ES-I3 (cell line): ENCODE data around the gene FRMD5.

Source experiments
- H3K36me3 ChIP-seq: 2 replicates; pipeline ENCODE4 v1.6.1; 2013; ENCODE audit warnings: mild to moderate bottlenecking, low read length, control low read depth, moderate library complexity; ENCODE audit not compliant: insufficient read depth
- H3K4me1 ChIP-seq: 2 replicates; pipeline ENCODE4 v1.6.1; 2013; ENCODE audit warnings: mild to moderate bottlenecking, control low read depth, low read length; ENCODE audit not compliant: insufficient read depth
- H3K9ac ChIP-seq: 2 replicates; pipeline ENCODE4 v1.6.1; 2013; ENCODE audit warnings: low read depth, mild to moderate bottlenecking, low read length, moderate library complexity
- H3K9me3 ChIP-seq: 2 replicates; pipeline ENCODE4 v1.6.1; 2013; ENCODE audit warnings: mild to moderate bottlenecking, low read length, moderate library complexity; ENCODE audit not compliant: control insufficient read depth, insufficient read depth

FRMD5 gene

DNA sequence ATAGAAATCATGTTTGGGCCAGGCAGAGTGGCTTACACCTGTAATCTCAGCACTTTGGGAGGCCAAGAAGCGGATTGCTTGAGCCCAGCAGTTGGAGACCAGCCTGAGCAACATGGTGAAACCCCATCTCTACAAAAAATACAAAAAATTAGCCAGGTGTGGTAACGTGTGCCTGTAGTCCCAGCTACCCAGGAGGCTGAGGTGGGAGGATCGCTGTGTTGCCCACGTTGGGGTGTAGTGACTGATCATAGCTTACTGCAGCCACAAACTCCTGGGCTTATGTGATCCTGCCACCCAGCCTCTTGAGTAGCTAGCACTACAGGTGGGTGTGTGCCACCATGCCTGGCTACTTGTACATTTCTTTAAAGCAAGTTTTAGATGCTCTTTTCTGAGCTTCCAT is 254.0 kb downstream of the FRMD5 start:
- Histone ChIP-seq H3K4me1 (no peaks in the 10 kb centered on the region), H3K9me3 (no peaks in the 10 kb centered on the region), H3K9ac (no peak overlapping the region), H3K36me3 (no peaks in the 10 kb centered on the region)

DNA sequence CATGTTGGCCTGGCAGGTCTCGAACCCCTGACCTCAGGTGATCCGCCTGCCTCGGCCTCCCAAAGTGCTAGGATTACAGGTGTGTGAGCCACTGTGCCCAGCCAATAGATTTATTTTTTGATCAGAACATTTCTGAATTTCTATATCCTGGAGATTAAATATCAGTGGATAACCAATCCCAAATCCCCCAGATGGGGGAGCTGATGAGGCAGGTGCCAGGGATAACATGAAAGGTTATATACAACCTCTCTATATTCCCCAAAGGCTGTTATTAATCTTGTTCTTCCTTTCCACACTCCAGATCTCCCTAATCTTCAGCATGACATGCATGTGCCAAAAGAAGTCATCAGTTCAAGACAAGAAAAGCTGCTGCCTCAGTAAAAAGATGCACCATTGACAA is 256.0 kb downstream of the FRMD5 start:
- no peaks in the 10 kb centered on the region for H3K4me1 ChIP-seq
- H3K36me3 ChIP-seq = no peaks in the 10 kb centered on the region
- H3K9ac ChIP-seq = no peak overlapping the region
- no peaks in the 10 kb centered on the region for H3K9me3 ChIP-seq

DNA sequence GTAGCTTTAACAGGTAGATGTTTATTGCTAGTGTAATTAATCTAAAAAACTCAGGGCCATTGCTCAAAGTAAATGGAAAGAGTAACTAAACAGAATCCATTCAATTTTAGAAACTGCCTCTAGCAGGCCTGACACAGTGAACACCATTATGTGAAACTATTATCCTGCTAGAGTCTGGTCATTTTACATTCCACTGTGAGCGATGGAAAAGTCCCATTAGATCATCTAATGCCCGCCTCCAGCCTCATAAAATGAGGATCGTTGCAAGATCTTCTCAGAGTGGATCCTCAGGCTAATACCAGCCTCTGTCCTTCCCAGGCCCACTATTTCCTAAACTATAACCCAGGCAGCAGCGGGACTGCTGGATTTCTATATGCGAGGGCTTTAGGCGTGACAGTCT is 260.6 kb downstream of the FRMD5 start:
- H3K4me1 ChIP-seq = peaks cover 16% of the 10 kb centered on the region
- no peak overlapping the region for H3K9ac ChIP-seq
- H3K9me3 ChIP-seq = no peaks in the 10 kb centered on the region

DNA sequence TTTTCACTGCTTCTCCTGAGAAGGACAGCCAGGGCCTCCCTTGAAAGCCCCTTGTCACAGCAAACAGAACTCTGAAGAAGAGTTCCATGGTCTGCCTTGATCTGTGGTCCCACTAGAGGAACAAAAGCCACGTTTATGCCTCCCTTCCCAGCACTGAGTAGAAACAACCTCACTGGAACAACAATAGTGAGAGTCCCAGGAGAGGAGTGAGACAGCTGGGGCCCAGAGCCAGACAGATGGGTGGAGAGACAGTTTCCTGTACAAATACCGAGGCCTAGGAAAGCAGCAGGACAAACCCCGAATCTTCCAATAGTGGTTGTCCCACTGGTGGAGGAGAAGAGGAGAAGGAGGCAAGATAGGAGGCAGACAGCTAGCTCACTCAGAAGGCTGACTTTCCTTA is 262.2 kb downstream of the FRMD5 start:
- Histone ChIP-seq H3K4me1 (peaks cover 32% of the 10 kb centered on the region), H3K9ac (no peak overlapping the region), H3K9me3 (no peaks in the 10 kb centered on the region), H3K36me3 (no peaks in the 10 kb centered on the region)

More for the DNA sequence above, 260.6 kb downstream of the FRMD5 start:
- no peaks in the 10 kb centered on the region for H3K36me3 ChIP-seq

DNA sequence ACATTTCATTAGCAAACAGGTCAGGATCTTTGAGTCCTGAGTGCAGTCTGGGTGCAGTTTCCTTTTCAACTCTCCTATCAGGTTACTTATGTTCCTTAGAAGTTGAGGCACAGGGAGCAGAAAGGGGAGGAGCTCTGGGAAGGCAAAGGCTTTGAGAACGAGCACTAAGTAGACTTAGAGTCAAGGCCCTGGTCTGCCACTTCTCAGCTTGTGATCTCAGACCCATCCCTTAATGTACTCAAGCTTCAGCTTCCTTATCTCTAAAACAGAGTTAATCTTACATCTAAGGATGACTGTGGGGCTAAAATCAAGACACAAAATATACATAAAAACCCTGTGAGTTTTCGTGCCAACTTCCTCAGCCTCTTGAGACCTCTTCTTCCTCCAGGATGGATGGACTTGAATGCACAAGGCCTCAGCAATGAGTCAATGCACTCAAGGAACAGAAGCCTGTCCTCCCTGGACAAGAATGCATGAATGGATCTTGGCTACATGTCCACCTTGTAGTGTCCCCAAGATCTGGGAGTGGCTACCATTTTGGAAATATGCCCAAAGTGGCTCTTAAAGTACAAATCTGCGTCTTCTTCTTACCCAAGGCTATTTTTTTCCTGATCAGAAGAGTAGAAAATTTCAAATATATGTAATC is 263.2 kb downstream of the FRMD5 start:
- Histone ChIP-seq H3K4me1 (peaks cover 41% of the 10 kb centered on the region), H3K36me3 (no peaks in the 10 kb centered on the region), H3K9me3 (no peaks in the 10 kb centered on the region), H3K9ac (no peak overlapping the region)

DNA sequence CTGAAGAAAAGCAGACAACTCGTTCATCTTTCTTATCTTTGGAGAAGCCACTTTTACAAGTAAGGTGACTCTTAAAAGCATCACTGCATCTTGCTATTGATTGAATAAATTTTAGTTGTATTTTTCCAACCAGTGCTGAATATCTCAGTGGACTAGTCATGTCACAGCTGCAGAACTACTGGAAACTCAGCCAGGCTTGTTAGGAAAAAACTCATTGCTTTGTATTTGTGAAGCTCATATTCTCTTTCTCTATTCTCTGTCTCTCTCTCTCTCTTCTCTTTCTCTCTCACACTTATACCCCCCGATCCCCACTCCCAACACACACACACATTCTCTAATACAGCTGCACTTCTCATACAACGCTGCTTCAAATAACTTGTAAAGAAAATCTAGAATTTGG is 264.0 kb downstream of the FRMD5 start:
- no peaks in the 10 kb centered on the region for H3K36me3 ChIP-seq
- peaks cover 48% of the 10 kb centered on the region for H3K4me1 ChIP-seq
- H3K9me3 ChIP-seq = no peaks in the 10 kb centered on the region
- no peak overlapping the region for H3K9ac ChIP-seq

DNA sequence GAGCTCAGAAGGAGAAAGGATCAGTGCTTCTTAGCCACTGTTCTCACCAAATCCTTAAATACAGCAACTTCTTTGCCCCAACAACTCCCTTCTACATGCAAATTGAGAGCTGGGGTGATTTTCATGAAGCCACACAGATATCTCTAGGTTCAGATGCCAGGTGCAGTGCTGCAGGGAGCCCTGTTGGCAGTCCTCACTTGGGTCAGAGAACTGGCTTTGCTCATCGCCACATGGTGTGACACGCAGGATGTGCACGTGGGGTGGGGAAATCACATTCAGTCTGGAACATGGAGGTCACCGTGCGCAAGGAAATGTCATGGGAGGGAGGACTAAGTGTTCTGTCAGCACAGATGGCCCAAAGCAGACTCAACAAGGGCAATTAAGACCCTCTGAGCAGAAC is 264.5 kb downstream of the FRMD5 start:
- Histone ChIP-seq H3K9ac (no peak overlapping the region), H3K4me1 (peaks cover 54% of the 10 kb centered on the region), H3K36me3 (no peaks in the 10 kb centered on the region)

DNA sequence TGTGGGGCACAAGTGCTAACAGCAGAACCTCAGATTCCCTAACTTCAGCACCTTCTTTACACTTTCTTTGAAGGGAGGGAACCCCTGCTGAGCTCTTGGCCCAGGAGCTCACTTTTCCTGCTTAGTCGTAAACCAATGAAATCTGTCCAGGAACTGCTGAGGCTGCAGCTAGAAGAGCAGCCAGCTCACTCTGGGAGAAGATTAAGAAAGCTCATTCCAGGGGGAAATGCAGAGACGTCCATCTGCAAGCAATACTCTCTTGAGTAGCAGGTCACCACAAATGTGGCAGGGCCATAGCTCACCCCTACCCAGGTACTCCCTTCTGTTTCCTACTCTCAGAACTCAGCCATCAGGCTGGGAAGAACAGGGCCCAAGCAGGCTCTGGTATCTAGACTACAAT is 265.0 kb downstream of the FRMD5 start:
- H3K36me3 ChIP-seq = no peaks in the 10 kb centered on the region
- H3K9ac ChIP-seq = no peak overlapping the region
- peaks cover 56% of the 10 kb centered on the region for H3K4me1 ChIP-seq
- no peaks in the 10 kb centered on the region for H3K9me3 ChIP-seq

More for the DNA sequence above, 264.5 kb downstream of the FRMD5 start:
- H3K9me3 ChIP-seq = no peaks in the 10 kb centered on the region

DNA sequence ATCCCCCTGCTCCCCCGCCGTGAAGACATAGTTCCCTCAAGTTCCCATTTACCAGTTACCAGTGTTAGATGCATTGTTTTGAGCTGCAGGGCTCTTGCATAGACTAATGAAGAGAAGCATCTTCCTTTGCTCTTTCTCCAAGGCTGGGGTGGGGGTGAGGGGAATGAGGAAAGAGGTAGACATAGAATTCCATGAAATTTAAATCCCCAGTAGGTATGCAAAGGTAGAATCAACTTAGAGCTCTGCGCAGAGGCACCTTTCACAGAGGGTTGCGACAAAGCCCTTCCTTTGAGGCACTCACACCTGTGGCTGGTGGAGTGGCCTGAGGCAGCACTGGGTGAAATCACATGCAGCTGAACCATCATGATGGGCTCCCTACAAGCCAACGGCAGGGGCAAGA is 266.9 kb downstream of the FRMD5 start:
- H3K9me3 ChIP-seq = no peaks in the 10 kb centered on the region
- no peak overlapping the region for H3K9ac ChIP-seq
- peaks cover 56% of the 10 kb centered on the region for H3K4me1 ChIP-seq
- H3K36me3 ChIP-seq = no peaks in the 10 kb centered on the region

DNA sequence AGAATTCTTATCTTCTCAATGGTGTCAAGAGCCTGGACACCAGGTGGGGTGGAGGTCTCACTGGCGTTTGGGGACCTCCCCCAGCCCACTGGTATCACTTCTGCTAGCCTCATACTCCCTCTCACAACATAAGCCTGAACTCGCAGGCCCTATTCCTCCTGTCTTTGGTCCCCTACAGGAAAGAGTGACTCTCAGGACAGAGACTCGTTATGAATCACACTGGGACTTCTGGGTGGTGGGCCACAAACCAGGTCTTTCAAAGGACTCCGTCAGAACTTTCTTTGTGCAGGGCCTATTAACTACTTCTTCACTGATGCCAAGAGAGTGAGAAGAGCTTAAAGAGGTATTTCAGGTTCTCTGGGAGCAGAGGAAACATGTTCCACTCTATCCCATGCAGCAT is 267.9 kb downstream of the FRMD5 start:
- peaks cover 51% of the 10 kb centered on the region for H3K4me1 ChIP-seq
- no peaks in the 10 kb centered on the region for H3K9me3 ChIP-seq
- no peaks in the 10 kb centered on the region for H3K36me3 ChIP-seq
- no peak overlapping the region for H3K9ac ChIP-seq

DNA sequence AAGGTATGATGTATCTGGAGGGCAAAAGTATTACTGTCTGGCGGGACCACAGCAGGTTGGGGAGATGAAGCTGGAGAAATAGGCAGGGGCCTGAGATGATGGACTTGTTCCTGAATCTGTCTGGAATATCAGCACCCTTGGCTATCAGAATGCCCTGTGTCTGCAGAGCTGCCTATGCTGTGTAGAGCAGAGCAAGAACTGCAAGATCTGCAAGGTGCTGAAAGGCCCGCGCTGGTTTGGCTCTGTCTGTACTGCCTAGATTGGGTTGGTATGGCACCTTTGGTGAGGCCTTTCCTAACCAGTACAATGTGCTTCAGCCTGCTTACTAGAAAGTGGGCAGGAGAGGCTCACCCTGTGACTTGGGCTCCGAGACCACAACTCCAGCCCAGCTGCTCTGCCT is 271.5 kb downstream of the FRMD5 start:
- no peak overlapping the region for H3K9ac ChIP-seq
- no peaks in the 10 kb centered on the region for H3K36me3 ChIP-seq
- peaks cover 42% of the 10 kb centered on the region for H3K4me1 ChIP-seq
- no peaks in the 10 kb centered on the region for H3K9me3 ChIP-seq

DNA sequence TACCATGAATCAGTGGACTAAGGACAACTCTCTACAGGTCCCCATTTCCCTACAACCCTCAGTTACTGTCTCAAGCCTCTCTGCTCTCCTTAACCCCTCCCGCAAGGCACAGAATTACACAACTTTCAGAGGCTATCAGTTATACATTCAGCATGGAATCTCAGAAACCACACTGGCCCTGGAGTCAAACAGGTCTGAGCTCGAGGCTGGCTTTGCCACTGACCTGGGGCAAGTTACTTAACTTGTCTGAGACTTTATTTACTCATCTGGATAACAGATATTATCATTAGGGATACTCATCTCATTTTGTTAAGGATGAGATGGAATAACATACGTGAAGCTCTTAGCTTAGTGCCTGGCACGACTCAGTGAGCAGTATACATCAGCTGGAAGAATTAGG is 273.1 kb downstream of the FRMD5 start:
- Histone ChIP-seq H3K9me3 (no peaks in the 10 kb centered on the region), H3K4me1 (peaks cover 27% of the 10 kb centered on the region)

DNA sequence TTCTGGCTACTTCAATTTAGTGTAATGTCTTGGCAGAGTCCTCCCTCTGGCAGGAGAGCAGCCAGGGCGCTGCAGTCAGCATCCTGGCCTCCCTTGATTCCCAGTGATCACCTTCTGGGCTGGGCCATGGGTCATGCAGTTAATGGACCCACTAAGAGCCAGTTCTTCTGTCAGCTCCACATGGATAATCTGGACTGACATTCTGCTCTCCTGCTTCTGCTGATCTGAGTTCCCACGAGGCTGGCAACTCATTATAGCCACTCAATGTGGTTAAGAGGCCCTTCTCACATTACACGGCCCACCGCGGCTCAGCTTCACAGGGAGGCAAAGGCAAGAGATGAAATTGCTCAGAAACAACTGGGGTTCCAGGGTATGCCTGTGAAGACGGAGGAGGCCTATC is 274.3 kb downstream of the FRMD5 start:
- no peaks in the 10 kb centered on the region for H3K9me3 ChIP-seq
- H3K4me1 ChIP-seq = peaks cover 21% of the 10 kb centered on the region
- H3K36me3 ChIP-seq = no peaks in the 10 kb centered on the region
- H3K9ac ChIP-seq = no peak overlapping the region

More for the DNA sequence above, 273.1 kb downstream of the FRMD5 start:
- no peaks in the 10 kb centered on the region for H3K36me3 ChIP-seq
- H3K9ac ChIP-seq = no peak overlapping the region

DNA sequence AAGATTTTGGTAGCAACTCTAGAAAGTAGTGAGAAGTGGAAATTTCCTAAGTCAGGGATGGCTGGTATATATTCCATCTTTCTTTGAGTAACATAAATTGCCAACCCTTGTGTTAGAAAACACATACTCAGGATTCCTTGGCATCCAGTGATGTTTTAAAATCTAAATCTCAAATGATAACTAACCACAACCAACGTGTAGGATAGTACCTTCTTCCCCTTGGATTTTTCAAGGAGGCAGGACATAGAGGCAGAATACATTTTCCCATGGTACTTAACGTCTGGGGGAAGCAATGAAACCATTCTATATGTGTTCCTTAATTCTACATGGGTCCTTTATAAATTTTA is 274.8 kb downstream of the FRMD5 start:
- Histone ChIP-seq H3K9ac (no peak overlapping the region), H3K4me1 (peaks cover 16% of the 10 kb centered on the region), H3K36me3 (no peaks in the 10 kb centered on the region), H3K9me3 (no peaks in the 10 kb centered on the region)

DNA sequence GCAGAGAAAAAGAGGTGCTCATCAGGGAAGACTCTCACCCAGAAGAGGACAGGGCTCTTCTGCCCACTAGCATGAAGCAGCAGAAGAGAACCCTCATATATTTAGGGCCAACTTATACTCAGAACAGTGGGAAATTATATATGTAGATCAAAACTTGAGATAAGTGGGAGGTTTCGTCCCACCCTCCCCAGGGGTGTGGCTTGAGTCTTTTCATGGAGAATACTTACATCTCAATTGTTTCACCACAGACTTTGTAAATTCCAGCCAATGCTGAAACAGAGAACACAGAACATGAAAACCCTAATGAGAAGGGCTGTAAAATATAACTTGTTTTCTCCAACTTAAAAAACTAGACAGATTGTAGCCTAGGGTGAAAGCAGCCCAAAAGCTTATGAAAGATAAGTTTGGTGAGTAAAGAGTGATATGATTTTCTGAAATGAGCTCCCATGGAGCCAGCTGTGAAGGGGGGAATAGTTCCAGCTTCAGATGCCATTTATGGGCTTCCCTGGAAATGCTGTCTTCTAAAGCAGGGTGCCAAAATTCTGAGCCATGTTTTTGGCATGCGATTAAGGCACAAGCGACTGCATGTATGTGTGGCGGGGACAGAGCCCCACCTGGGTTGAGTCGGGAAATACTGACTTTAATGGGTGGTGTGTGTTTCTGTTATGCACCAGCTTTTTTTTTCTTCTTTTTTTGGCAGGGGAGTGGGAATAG is 275.4 kb downstream of the FRMD5 start:
- H3K9ac ChIP-seq = no peak overlapping the region
- H3K4me1 ChIP-seq = peaks cover 16% of the 10 kb centered on the region
- no peaks in the 10 kb centered on the region for H3K36me3 ChIP-seq
- H3K9me3 ChIP-seq = no peaks in the 10 kb centered on the region
